GM18508 (cell line): ENCODE measurements around the gene CD109.
A peak's percentile ranks its signal among the peaks of the same experiment; 100 is the strongest.
"Not testable (repeated sequence)": the region's sequence is repeated elsewhere in the genome, so short reads cannot be mapped to it uniquely, and the experiment has no call there.

Source experiments
- ATAC-seq: cut with Tn5 transposase; IDR thresholded peaks from one replicate; pipeline ENCODE4 v1.9.1; 2021; ENCODE audit warnings: moderate number of reproducible peaks; ENCODE audit not compliant: insufficient read depth, unreplicated experiment

Gene CD109

DNA sequence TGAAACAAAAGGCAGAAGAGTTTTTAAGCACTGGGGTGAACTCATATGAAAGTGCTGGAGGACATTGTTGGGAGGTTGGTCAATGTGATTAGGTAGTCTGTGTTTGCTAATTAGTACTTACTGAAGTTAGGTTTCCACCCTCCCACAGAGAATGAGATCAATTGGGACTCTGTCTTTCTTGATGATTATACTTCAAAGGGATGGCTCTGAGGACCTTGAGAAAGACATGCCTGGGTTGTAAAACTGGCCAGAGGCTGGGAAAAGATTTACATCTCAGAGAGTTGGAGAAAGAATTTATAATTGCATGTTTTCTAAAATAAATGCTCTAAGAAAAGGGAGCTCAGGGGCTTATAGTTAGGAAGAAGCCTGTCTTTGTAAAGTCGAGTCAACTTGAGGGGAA lies 74.0 kb downstream of the CD109 start:
- no peak for ATAC-seq

DNA sequence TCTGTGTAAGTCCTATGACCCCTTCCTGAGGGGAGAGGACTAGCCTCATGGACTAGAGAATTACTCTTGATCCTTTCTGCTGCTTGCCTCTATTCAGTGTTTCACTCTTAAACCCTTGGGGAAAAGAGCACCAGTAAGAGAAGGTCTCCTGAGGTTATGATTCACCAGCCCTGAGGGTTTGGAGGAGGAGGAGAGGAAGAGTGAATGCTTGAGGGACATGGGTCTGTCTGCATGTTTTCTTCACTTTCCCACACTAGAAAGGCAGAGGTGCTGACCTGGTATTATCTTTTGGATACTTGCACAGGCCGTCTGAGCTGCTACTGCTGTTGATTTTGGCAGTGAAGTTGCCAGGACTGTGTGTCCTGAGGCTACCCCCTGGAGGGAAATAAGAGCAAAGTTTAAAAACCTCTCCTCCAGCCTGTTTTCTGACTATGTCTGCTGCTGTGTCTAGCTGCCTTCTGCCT lies 78.3 kb downstream of the CD109 start:
- no peak for ATAC-seq

DNA sequence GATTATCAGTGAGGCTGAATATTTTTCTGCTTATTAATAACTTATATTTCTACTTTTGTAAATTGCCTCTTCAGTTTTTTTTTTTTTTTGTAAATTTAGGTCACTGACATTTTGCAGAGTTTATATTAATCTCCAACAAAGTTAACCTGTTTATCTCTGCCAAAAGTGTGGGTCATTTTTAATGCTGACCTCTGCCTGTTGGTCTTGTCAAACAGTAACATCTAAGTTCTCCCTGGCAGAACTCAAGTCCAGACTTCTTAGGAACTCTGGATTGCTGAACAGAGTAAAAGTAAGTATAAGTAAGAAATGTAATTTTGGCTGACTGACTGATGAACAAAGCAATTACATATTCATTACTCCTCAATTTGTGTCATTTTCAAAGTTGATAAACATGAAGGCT lies 83.9 kb downstream of the CD109 start:
- no peak for ATAC-seq

DNA sequence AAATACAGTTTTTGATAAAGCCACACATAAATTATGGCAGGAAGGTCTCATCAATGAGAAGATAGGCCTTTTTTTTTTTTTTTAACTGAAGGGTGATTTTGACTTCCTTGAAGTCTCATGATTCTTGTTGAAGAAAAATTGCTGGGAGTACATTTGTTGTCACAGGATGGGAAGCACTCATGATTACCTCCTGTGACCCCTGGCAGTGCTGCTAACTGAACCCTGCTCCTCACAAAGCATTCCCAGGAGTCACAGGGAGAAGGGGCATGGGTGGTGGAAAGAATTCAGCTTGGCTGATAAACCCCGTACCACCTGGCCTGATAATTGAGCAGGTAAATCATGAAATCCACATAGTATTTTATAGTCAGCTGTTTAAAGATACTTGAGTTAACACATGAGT lies 86.9 kb downstream of the CD109 start:
- no peak for ATAC-seq

DNA sequence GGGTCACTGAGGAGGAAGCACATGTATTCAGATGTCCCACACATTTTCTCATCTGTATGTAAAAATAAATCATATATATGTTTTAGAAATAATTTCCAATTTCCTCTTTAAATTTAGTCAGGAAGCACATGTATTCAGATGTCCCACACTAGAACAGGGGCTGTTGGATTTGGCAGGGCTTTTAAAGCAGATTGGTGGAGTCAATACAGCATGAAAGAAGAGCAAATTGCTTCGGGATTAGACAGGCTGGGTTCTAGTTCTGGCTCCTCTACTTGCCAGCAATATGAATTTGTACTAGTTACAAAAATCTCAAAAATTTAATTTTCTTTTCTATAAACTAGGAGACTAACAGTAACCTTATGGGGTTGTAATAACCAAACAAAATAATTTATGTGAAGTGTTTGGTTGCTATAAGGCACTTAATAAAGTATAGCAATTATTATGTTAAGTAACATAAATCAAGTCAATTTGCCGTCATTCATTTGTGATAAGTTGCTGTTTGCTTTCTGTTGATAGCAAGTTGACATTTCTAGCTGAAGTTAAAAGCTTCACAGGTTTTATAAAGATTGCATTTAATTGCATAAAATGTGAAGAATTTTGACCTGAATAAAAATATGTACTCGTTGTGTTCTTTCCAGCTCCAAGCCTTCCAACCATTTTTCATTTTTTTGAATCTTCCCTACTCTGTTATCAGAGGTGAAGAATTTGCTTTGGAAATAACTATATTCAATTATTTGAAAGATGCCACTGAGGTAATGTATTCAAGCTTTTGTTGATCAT lies 88.9 kb downstream of the CD109 start:
- ATAC-seq = no peak

DNA sequence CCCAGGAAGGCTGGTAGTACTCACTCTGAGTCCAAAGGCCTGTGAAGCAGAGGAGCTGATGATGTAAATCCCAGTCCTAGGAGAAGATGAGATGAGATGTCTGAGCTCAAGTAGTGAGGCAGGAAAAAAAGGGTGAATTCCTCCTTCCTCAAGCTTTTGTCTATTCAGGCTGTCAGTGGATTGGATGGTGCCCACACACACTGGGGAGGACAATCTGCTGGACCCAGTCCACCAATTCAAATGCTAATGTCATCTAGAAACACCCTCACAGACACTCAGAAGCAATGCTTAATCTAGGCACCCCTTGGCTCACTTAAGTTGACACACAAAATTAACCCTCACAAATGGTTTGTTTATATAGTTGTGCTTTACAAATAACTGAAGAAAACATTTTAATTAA lies 94.6 kb downstream of the CD109 start:
- ATAC-seq = no peak

DNA sequence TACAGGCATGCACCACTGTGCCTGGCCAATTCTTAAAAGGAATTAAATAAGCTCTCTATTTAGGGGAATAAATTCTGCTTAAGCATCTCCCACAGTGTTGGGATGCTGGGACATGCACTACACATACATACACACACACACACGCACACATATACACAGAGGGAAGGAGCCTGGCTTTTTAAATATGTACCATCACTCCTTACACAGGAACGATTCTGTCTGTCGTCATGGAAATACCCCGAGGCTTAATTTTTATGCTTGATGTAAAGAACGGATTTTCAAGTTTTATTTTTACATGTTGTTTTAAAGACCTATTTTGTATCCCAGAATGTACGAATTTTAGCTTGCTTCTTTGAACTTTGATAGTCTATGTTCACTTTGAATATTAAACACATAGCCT lies 95.3 kb downstream of the CD109 start:
- no peak for ATAC-seq

DNA sequence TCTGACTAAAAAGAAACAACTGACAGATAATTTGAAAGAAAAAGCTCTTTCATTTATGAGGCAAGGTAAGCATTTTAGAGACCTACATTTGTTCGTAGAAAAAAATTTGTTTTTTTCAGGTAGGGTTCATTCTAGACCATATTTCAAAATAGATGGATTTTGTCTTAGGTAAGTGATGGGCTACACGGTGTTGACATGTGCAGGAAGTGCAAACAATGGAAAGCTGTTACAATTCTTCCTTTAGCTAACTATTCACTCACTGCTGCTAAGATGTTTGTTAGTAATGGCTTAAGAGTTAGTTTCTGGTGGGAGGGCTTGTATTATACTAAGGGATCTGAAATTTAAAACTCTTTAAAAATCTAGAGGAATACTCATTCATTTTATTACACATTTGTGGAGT lies 96.7 kb downstream of the CD109 start:
- no peak for ATAC-seq

DNA sequence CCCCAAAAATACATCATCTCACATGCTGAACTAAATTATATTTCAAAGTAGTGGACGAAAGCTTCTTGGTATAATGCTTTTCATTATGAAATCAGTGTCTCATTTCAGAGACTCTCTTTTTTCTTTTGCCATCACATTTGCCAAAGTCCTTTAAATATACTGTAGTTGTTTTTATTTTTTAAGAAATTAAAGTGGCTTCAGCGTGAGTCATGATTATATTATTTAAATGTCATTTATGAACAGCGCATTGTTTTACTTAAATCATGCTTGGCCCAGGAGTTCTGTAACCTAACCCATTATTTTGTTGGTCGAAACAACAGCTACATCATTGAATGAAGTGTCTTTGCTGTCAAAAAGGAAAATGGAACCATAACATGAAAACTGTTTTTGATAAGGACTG lies 100.9 kb downstream of the CD109 start:
- no peak for ATAC-seq

DNA sequence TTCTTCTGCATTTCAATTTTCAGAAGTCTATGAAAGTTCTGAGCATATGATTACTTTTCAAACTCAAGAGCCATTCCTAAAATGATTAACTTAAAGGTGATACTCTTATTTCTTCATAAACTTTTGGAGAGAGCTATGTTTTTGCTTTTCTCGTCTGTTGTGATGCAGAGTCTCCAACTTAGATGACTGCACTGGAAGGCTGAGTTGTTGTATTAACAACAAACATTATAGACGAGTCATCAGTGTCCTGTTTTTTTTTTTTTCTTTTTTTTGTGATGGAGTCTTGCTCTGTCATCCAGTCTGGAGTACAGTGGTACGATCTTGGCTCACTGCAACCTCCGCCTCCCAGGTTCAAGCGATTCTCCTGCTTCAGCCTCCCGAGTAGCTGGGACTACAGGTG lies 101.9 kb downstream of the CD109 start:
- no peak for ATAC-seq

DNA sequence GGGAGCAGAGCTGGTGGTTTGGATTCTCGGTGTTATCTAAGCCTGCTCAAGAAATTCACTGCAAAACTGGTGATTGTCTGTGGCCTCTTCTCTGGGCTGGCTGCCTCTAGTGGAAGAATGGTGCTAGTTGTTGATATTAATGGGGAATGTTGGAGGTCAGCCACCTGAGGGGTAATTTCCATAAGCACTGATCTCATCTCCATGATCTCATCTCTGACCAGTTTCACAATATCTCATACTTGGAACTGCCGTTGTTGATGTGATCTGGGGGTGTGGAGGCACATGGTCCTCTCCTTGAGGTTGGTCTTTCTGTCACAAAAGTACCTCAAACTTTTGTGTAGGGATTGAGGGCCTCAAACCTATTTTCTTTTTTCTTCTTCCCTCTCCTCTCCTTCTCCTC lies 102.6 kb downstream of the CD109 start:
- ATAC-seq = peak; percentile 91

DNA sequence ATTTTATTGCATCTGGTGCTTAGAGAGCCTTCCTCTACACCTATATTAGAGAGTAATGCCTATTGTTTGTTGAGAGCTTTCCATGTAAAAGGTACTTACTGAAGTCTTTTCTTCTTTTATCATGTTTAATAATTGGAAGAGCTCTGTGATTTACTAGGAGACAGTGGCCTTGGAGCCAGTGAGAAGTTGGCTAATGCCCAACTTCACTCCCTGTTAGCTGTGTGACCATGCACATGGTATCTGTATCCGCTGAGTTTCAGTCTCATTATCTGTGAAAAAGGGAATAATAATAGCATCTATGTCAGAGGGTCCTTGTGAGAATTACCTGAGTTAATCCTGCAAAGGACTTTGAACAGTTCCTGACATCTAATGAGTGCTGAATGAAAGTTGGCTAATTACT lies 105.0 kb downstream of the CD109 start:
- no peak for ATAC-seq

DNA sequence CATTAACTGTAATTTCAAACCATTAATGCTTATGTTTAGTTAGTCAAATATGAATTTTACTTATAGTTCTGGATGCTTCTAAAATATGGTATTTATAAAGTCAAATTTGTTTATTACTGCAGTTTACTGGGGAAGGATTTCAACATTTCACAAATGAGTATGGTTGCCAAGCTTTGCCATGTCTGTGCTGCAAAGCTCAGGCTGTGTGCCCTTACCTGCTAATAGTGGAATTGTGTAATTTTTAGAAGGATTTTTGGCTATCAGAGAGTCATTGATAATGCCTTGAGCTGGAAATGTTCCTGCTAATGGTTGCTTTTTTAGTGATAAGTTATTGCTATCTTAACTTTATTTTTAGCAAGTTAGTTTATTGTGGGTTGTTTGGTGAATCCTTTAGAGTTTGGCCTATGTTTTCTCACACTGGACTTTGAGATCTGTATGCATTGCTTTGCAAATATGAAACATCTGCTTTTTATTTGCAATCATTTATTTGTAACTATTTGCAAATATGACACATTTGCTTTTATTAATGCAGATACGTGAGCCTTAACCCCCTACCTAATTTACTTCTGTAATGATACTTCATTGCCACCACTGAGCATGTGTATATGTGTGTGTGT lies 105.8 kb downstream of the CD109 start:
- ATAC-seq = no peak

DNA sequence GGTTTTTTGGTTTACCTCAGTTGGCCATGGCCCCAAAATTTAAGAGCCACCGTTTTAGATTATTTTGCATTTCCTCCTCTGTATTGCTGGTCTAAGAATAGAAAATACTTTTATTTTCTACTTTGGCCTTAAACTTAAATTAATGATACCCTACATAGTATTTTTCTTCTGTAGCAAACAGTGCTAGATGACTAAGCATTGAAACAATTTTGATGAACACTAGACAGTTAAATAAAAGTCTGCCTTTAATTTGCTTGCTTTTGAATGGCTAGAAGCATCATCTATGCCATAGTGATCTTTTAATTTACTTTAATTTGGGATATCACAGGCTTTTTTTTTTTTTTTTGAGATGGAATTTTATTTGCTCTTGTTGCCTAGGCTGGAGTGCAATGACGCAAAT lies 106.4 kb downstream of the CD109 start:
- no peak for ATAC-seq

DNA sequence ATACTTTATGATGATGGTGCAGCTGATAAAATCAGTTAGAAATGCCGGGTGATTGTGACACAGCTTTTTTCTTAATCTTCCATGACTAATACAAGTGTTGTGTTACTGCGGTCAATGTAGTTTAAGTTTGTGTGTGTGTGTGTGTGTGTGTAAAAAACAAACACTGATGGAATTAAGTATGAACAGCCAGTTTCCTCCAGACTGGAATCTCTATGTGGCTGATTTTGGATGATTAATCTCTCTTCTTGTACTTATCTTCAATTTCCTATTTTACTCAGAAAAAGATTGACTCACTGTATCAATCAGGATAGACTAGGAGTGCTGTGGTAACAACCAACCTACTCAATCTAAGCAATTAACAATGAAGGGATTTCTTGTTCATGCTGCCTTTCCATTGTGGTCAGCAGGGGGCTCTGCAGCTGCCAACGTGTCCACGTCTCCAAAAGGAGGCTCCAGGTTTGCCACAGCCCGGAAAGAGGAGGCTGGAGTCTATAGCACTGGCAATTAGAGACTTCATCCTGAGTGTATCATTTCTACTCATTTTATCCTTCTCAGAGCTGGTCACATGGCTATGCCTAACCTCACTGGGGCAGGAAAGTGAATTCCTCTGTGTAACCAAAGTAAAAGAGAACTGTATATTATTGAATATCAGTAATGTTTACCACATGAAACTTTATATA lies 107.7 kb downstream of the CD109 start:
- no peak for ATAC-seq

DNA sequence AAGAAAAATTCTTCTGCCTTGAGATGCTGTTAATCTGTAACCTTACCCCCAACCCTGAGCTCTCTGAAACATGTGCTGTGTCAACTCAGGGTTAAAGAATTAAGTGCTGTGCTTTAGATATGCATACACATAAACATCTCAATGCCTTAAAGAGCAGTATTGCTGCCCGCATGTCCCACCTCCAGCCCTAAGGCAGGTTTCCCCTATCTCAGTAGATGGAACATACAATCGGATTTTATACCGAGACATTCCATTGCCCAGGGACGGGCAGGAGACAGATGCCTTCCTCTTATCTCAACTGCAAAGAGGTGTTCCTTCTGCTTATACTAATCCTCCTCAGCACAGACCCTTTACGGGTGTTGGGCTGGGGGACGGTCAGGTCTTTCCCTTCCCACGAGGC lies 109.2 kb downstream of the CD109 start:
- ATAC-seq = not testable (repeated sequence)

DNA sequence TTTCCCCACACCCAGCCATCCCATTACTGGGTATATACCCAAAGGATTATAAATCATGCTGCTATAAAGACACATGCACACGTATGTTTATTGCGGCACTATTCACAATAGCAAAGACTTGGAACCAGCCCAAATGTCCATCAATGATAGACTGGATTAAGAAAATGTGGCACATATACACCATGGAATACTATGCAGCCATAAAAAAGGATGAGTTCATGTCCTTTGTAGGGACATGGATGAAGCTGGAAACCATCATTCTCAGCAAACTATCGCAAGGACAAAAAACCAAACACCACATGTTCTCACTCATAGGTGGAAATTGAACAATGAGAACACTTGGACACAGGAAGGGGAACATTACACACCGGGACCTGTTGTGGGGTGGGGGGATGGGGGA lies 110.0 kb downstream of the CD109 start:
- ATAC-seq = not testable (repeated sequence)

DNA sequence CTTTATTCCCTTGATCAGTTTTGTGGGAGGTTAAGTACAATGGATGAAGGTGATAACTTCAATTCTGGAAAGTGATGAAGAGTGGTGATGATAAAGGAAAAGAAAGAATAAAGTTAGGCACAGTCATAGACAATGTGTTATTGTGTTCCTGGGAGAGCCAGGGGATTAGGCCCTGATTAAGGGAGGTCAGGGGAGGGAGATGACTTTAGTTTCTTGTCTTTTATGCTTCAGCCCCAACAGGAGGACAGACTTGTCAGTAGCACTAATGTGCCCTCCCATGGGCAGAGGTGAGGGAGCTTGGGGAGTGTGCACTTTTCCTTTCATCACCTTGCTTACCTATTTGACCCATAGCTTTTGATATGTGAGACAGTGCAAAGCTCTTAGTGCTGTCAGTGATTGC lies 115.7 kb downstream of the CD109 start:
- no peak for ATAC-seq

DNA sequence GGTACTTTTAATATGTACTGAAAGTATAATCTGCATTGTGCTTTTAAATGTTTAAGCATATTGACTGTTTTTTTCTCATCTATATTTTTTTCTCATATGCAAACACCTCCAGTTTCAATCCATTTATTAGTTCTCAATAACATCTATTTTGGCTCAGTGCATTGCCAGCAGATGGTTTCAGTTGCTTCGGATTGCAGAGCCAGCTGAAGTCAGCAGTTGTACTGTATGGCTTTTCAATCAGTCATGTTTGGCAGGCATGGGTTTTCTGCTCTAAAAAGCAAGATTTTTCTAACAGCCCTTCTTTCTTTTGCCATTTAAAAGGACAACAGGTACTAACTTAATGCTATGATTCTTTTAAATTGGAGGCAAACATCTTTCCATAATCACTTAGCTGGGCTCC lies 121.2 kb downstream of the CD109 start:
- ATAC-seq = no peak

DNA sequence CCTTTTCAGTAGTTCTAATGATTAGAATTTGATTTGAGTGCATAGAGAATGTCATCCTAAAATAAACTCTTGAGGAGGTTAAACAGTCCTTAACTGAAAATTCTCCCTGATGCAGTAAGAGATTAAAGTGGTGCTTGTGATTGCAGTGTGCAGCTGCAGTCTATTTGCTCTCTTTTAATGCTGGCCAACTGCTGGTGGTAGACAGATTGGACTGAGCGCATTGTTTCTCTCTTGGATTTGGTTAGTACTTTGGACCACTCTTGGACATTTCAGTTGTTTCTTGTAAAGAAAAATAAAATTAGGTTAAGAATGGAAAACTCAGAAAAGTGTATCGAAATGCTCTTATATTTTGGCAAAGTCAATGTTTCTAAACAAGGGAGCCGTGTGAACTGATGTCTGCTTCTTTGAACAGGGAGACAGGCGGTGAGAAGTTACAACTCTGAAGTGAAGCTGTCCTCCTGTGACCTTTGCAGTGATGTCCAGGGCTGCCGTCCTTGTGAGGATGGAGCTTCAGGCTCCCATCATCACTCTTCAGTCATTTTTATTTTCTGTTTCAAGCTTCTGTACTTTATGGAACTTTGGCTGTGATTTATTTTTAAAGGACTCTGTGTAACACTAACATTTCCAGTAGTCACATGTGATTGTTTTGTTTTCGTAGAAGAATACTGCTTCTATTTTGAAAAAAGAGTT lies 127.2 kb downstream of the CD109 start:
- ATAC-seq = no peak

DNA sequence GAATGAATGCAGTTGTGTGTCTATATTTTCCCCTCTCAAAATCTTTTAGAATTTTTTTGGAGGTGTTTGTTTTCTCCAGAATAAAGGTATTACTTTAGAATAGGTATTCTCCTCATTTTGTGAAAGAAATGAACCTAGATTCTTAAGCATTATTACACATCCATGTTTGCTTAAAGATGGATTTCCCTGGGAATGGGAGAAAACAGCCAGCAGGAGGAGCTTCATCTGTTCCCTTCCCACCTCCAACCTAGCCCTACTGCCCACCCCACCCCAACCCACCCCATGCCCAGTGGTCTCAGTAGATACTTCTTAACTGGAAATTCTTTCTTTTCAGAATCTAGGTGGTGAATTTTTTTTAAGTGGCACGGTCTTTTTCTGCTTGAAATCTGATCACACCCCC lies 127.8 kb downstream of the CD109 start:
- ATAC-seq = no peak
